Tibial nerve (tissue), 4 donors: ENCODE results near the gene PKNOX2.

Experiments used
- CTCF ChIP-seq, 5 experiments: fragments of 200-600 bp in 3 of 5; fragments of 450-650 bp in 2 of 5; sonication (generic) in 3 of 5; IDR thresholded peaks; one replicate each; pipeline ENCODE4 v1.5.1; 2016 to 2019; ENCODE audit warnings: antibody characterized with exemption in 5 of 5, mild to moderate bottlenecking in 3 of 5, moderate library complexity in 2 of 5
- EP300 ChIP-seq, 2 donors: sonication (generic); formaldehyde crosslinking; IDR thresholded peaks; one replicate each; pipeline ENCODE4 v1.6.1; 2017; ENCODE audit warnings: antibody characterized with exemption in 2 of 2, mild to moderate bottlenecking in 1 of 2
- POLR2A ChIP-seq, 2 donors: fragments of 450-650 bp; IDR thresholded peaks; one replicate each; pipeline ENCODE4 v1.6.1; 2017; ENCODE audit warnings: antibody characterized with exemption in 2 of 2, mild to moderate bottlenecking in 2 of 2, moderate library complexity in 2 of 2

- TF ChIP-seq CTCF (IDR thresholded peaks at IDR 0.05): no peak
- TF ChIP-seq EP300 (IDR thresholded peaks at IDR 0.05): no peak
- no peak for TF ChIP-seq POLR2A (IDR thresholded peaks at IDR 0.05)
These were observed 262.4 kb downstream of the PKNOX2 start for GRCh38 chr11:125426818-125427528.
